Activated CD8-positive, alpha-beta memory T cell treated with anti-CD3 and anti-CD28 coated beads for 24 hours (primary cell): ENCODE measurements around the gene LMAN2.
"Not testable (repeated sequence)": the region's sequence is repeated elsewhere in the genome, so short reads cannot be mapped to it uniquely, and the experiment has no call there.

ENCODE experiments used
- DNase-seq: peaks from one replicate; pipeline ENCODE4 v3.0.0-alpha.2; 2020

Gene LMAN2

GRCh38 chr5:177378884-177379883 lies 27.7 kb upstream of the LMAN2 start:
- no peak for DNase-seq

GRCh38 chr5:177377851-177378776 lies 26.6 kb upstream of the LMAN2 start:
- DNase-seq = no peak

DNA sequence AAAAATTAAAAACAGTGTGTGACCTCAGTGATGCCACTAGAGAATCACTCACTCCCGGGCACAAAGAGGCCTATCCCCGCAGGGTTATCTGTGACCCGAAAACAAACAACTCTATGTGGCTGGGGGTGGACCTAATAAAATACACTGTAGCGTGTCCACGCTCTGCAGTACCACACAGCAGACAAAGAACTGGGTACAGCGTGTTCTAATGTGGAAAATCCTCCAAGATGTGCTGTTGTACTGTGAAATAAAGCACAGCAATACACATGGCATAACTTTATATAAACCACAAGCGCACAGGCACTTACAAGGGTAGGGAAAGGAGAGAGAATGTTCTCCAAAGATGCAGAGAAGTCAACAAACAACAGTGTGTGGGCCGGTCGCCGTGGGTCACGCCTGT lies 24.6 kb upstream of the LMAN2 start:
- no peak for DNase-seq

- not testable (repeated sequence) for DNase-seq
These were observed 24.0 kb upstream of the LMAN2 start for GRCh38 chr5:177375516-177375915.

GRCh38 chr5:177374211-177374610 lies 22.7 kb upstream of the LMAN2 start:
- no peak for DNase-seq

DNA sequence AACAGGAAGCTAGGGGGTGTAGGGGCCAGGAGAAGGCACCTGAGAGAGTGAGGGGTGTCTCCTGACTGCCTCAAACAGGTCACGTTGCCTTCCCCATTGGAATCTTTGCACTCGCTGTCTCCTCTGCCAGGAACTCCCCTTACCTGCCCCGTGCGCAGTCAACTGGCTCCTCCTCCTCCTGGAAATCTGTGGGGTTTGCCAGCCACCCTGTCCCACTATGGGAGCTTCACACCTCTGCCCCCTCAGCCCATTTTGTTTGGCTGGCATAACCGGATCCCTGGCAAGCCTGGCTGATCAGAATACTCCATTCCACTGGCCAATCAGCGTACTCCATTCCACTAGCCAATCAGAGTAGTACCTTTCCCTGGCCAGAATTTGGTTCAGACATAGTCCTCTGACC lies 22.3 kb upstream of the LMAN2 start:
- DNase-seq = no peak

GRCh38 chr5:177372910-177373309 lies 21.4 kb upstream of the LMAN2 start:
- no peak for DNase-seq

DNA sequence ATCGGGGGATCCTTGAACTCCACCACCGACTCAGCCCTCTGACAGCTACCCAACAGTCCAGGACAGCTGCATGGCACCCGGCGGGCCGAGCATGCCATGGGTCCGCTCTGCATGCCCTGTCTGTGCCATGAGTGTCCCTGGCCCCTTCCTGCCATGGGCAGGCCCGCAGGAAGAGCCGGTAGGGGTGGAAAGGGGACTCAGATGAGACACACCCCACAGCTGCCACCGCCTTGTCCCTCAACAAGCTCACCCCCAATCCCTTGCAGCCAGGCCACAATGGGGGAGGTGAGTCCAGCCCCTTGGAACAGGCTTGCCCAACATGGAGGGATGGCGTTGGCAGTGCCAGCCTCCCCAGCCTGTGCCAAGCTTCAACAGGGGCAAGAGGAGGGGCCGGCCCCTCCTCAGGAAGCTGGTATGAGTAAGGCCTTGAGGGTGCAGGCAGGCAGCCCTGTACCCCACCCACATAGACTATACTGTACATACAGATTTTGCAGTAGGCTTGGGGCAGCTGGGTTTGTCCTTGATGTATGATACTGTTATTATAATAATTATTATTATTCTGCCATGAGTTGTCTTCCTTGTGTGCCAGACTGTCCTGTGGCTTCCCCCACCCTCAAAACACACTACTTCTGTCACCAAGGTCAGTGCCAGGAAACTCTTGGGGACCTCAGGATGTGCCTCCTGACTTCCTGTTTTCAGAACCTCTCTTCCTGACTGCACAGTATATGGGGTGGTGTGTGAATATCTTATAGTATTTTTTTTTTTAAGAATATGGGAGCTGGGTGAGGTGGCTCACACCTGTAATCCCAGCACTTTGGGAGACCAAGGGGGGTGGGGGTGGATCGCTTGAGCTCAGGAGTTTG lies 20.8 kb upstream of the LMAN2 start:
- no peak for DNase-seq

DNA sequence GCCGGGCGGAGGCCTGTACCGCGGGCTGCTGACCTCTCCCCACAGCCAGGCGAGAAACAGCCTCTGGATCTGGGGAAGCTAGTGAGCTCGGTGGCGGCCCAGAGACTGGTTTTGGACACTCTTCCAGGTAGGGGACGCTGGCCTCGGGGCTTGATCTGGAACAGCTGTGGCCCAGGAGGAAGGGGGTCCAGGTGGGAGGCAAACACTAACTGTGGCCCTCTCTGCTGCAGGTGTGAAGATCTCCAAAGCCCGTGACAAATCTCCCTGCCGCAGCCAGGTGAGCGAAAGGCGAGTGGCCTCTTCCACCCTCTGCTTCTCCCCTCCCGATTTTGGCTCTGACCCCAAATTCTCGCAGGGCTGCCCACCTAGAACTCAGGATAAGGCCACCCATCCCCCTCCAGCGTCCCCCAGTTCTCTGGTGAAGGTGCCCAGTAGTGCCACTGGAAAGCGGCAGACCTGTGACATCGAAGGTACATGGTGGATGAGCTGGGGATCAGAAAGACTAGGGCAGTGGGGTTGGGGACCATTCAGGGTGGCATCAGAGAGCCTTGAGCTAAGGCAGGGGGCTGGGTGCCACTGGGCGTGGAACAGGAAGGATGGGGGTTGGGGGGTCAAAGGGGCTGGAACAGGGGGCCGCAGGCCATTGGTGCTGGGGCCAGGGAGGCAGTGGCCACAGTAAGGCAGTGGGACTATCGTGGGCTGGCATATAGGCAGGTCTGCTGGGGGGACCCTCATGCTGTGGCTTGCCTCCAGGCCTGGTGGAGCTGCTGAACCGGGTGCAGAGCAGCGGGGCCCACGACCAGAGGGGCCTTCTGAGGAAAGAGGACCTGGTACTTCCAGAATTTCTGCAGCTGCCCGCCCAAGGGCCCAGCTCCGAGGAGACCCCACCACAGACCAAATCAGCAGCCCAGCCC lies 19.9 kb upstream of the LMAN2 start:
- no peak for DNase-seq

- DNase-seq = no peak
These were observed 19.1 kb upstream of the LMAN2 start for GRCh38 chr5:177370488-177371119.

DNA sequence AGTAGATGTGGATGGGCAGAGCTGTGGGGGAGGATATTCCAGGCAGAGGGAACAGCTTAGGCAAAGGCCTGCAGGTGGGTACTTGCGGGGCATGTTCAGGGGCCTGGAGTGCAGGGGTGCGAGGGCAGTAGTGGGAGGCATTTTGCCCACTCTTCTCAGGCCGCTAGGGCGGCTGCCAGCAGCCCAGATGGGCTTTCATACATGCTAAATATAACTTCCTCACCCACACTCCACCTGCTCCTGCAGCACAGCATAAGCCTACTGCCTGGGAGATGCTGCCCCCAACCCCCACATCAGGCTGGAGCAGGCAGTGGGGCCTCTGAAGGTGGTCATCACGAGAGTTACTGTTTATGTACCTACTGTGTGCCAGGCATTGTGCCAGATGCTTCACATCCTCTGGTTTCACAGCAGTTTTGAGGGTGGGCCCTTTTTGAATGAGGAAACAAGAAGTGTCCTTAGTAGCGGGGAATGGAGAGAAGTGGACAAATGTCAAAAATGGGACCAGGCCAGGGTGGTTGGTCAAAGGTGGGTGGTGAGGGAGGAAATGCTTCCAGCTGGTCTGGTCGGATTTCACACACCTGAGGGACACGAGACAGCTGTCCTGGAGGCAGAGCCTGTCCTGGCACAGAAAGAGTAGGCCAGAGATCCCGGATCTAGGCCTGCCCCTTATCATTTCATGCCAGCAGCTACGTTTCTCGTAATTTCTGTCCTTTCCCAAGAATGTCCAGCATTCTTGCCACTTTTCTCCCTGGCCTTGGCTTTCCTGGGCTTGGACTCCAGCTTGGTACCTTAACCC lies 18.4 kb upstream of the LMAN2 start:
- no peak for DNase-seq

- DNase-seq = no peak
These were observed 17.6 kb upstream of the LMAN2 start for GRCh38 chr5:177368869-177369644.

DNA sequence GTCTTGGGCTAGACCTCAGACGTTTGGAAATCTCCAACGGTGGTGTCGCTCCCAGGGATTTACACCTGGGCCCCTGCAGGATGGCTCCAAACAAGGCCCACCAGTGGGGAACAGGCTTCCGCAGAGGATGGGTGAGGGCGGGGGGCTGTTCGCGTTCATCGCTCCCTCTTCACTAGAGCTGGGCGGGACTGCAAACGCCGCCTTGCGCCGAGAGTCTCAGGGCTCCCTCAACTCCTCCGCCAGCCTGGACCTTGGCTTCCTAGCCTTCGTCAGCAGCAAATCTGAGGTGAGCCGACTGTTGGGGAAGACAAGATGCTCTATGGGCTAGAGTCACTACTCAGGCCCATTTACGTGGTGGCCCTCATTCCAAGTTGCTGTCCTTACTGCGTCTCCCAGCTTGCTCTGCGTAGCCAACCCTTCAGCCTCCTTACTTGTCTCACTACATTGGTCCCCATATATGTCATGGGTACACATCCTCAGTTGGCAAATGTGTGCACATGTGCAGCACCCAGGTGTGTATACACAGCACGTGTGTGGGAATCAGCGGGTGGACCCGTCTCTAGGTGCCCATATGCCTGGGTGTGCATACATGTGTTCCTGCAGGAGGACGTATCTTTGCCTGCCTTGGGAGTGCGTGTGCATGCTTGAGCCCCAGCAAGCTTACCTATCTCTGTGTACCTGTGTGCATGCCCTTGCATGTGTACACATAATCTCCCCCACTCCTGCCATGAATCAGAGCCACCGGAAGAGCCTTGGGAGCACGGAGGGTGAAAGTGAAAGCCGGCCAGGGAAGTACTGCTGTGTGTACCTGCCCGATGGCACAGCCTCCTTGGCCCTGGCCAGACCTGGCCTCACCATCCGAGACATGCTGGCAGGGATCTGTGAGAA lies 16.8 kb upstream of the LMAN2 start:
- DNase-seq = no peak

DNA sequence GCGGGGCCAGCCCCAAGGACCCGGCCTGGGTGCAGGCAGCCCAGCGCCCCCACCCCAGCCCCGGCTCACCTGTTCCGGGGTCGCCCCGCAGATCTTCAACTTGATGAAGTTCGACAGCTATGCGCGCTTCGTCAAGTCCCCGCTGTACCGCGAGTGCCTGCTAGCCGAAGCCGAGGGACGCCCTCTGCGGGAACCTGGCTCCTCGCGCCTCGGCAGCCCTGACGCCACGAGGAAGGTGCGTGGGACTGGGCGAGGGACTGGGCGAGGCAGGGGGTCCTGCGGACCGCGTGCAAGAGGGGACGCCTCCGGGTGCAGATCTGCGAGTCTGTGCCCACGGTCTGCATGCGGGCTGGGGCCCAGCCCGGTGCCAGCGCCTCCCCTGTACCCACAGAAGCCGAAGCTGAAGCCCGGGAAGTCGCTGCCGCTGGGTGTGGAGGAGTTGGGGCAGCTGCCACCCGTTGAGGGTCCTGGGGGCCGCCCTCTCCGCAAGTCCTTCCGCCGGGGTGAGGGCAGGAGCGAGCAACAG lies 15.9 kb upstream of the LMAN2 start:
- DNase-seq = no peak

GRCh38 chr5:177366528-177367322 lies 15.3 kb upstream of the LMAN2 start:
- no peak for DNase-seq

- DNase-seq = no peak
These were observed 14.5 kb upstream of the LMAN2 start for GRCh38 chr5:177365845-177366527.
